ENCODE measurements around the gene ALPG.

The ALPG gene

DNA sequence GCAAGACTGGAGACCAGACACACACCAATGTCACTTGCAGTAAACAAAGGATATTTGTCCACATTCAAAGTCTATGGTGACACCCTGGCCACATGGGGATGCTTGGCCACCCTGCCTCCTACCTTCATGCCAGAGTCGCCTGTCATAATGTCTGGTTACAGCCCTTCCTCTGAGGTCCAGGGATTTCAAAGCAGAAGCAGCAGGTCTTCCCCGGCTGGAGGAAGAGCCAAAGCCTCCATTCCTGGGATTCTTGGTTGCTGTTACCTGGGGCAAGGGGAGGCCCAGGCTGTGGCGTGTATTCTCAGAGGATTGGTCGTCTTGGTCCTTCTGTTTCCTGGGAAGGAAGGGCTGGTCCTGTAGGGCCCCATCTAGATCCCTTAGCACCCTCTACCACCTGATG, 30.4 kb upstream of the ALPG start:
- Histone ChIP-seq H3K18ac (ENCODE audit: low read length) (no peak overlapping the region), H2AK5ac (ENCODE audit: low read length) (no peak overlapping the region), H3K27ac (ENCODE audit: low read depth, low read length) (no peak overlapping the region), H3K27me3 (ENCODE audit: insufficient read depth, low read length) (no peaks in the 10 kb centered on the region), H3K79me2 (ENCODE audit: control insufficient read depth, insufficient read depth, low read length, poor library complexity) (no peaks in the 10 kb centered on the region), H3K79me1 (ENCODE audit: low read length) (peaks cover 8% of the 10 kb centered on the region), H3K14ac (ENCODE audit: low read length) (no peak overlapping the region), H3K9me3 (ENCODE audit: insufficient read depth, low read depth, low read length) (no peaks in the 10 kb centered on the region), H4K8ac (ENCODE audit: low read depth, low read length) (no peak overlapping the region), H2BK12ac (ENCODE audit: low read length) (no peak overlapping the region), H2BK120ac (ENCODE audit: insufficient read depth, low read length, poor library complexity) (peak overlapping the region; percentile 65), H3K4ac (ENCODE audit: low read depth, low read length) (no peak overlapping the region), H3K4me3 (ENCODE audit: low read depth, low read length) (no peak overlapping the region), H3K4me2 (ENCODE audit: low read length) (no peak overlapping the region), H2AFZ (ENCODE audit: insufficient read depth, low read length, poor library complexity) (no peak overlapping the region), H4K91ac (ENCODE audit: low read depth, low read length) (no peak overlapping the region), H3K4me1 (ENCODE audit: control insufficient read depth in 1 of 2, insufficient read depth in 2 of 2, low read length in 2 of 2) (peaks cover 19% of the 10 kb centered on the region in 2 experiments), H3K23ac (ENCODE audit: low read length) (no peak overlapping the region), H3K9ac (ENCODE audit: low read length) (no peak overlapping the region), H4K12ac (ENCODE audit: low read depth, low read length) (no peak overlapping the region), H2BK5ac (ENCODE audit: low read depth, low read length, poor library complexity) (peak overlapping the region; percentile 29), H3K36me3 (ENCODE audit: control insufficient read depth in 1 of 2, insufficient read depth in 2 of 2, low read length in 2 of 2) (peaks cover 0 to 2% of the 10 kb centered on the region in 2 experiments)
- WGBS (ENCODE audit: extremely low coverage, insufficient coverage, insufficient read length), result no CpG with 5 or more reads among the region's 4 CpGs
- peak; percentile 76 to 85 for DNase-seq

DNA sequence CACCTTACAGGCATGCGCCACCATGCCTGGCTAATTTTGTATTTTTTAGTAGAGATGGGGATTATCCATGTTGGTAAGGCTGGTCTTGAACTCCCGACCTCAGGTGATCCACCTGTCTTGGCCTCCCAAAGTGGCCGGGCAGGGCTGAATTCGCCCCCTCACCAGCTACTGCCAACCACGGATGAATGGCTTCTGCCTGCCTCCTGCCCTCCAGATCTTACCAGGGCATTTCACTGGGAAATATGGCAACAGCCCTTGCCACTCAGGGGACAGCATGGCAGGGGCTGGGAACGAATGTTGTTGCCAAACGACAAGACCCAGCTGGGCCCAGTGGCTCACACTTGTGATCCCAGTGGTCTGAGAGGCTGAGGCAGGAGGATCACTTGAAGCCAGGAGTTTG, 29.9 kb upstream of the ALPG start:
- no peaks in the 10 kb centered on the region for H3K27me3 ChIP-seq (ENCODE audit: insufficient read depth, low read length)
- no peak overlapping the region for H4K12ac ChIP-seq (ENCODE audit: low read depth, low read length)
- no peak overlapping the region for H3K4me2 ChIP-seq (ENCODE audit: low read length)
- no peak overlapping the region for H2AFZ ChIP-seq (ENCODE audit: insufficient read depth, low read length, poor library complexity)
- H3K27ac ChIP-seq (ENCODE audit: low read depth, low read length), result no peak overlapping the region
- peak overlapping the region; percentile 65 for H2BK120ac ChIP-seq (ENCODE audit: insufficient read depth, low read length, poor library complexity)
- H4K91ac ChIP-seq (ENCODE audit: low read depth, low read length), result peak overlapping the region; percentile 22
- H3K4ac ChIP-seq (ENCODE audit: low read depth, low read length), result no peak overlapping the region
- H3K9me3 ChIP-seq (ENCODE audit: insufficient read depth, low read depth, low read length), result no peaks in the 10 kb centered on the region
- peaks cover 0 to 2% of the 10 kb centered on the region in 2 experiments for H3K36me3 ChIP-seq (ENCODE audit: control insufficient read depth in 1 of 2, insufficient read depth in 2 of 2, low read length in 2 of 2)
- WGBS (ENCODE audit: extremely low coverage, insufficient coverage, insufficient read length), result no CpG with 5 or more reads among the region's 7 CpGs
- no peak overlapping the region for H3K23ac ChIP-seq (ENCODE audit: low read length)
- H3K14ac ChIP-seq (ENCODE audit: low read length), result peak overlapping the region; percentile 3
- no peak for DNase-seq
- no peak overlapping the region for H2BK12ac ChIP-seq (ENCODE audit: low read length)
- H2BK5ac ChIP-seq (ENCODE audit: low read depth, low read length, poor library complexity), result peak overlapping the region; percentile 29
- no peak overlapping the region for H3K9ac ChIP-seq (ENCODE audit: low read length)
- no peak overlapping the region for H4K8ac ChIP-seq (ENCODE audit: low read depth, low read length)
- H3K4me1 ChIP-seq (ENCODE audit: control insufficient read depth in 1 of 2, insufficient read depth in 2 of 2, low read length in 2 of 2), result peaks cover 19% of the 10 kb centered on the region in 2 experiments
- no peaks in the 10 kb centered on the region for H3K79me2 ChIP-seq (ENCODE audit: control insufficient read depth, insufficient read depth, low read length, poor library complexity)
- no peak overlapping the region for H2AK5ac ChIP-seq (ENCODE audit: low read length)
- no peak overlapping the region for H3K18ac ChIP-seq (ENCODE audit: low read length)
- H3K4me3 ChIP-seq (ENCODE audit: low read depth, low read length), result no peak overlapping the region
- peaks cover 8% of the 10 kb centered on the region for H3K79me1 ChIP-seq (ENCODE audit: low read length)

DNA sequence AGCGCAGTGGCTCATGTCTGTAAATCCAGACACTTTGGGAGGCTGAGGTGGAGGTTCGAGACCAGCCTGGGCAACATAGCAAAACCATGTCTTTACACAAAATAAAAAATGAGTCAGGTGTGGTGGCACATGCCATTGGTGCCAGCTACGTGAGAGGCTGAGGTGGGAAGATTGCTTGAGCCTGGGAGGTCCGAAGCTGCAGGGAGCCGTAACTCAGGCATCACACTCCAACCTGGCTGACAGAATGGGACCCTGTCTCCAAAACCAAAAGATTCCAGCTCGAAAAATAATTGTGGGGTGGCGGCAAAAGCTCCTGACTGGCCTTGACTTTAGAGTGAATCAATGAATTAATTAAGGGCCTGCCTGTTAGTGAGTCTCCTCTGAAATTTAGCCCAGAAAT, 29.3 kb upstream of the ALPG start:
- no peak overlapping the region for H2AFZ ChIP-seq (ENCODE audit: insufficient read depth, low read length, poor library complexity)
- H2AK5ac ChIP-seq (ENCODE audit: low read length), result peak overlapping the region; percentile 5
- H3K9me3 ChIP-seq (ENCODE audit: insufficient read depth, low read depth, low read length), result no peaks in the 10 kb centered on the region
- H3K27ac ChIP-seq (ENCODE audit: low read depth, low read length), result no peak overlapping the region
- peaks cover 19% of the 10 kb centered on the region in 2 experiments for H3K4me1 ChIP-seq (ENCODE audit: control insufficient read depth in 1 of 2, insufficient read depth in 2 of 2, low read length in 2 of 2)
- no peaks in the 10 kb centered on the region for H3K79me2 ChIP-seq (ENCODE audit: control insufficient read depth, insufficient read depth, low read length, poor library complexity)
- no peak overlapping the region for H3K4me3 ChIP-seq (ENCODE audit: low read depth, low read length)
- H4K8ac ChIP-seq (ENCODE audit: low read depth, low read length), result no peak overlapping the region
- no peak overlapping the region for H4K91ac ChIP-seq (ENCODE audit: low read depth, low read length)
- peak overlapping the region; percentile 32 for H2BK12ac ChIP-seq (ENCODE audit: low read length)
- no peak overlapping the region for H2BK5ac ChIP-seq (ENCODE audit: low read depth, low read length, poor library complexity)
- H2BK120ac ChIP-seq (ENCODE audit: insufficient read depth, low read length, poor library complexity), result no peak overlapping the region
- no peaks in the 10 kb centered on the region for H3K27me3 ChIP-seq (ENCODE audit: insufficient read depth, low read length)
- DNase-seq, result no peak
- H4K12ac ChIP-seq (ENCODE audit: low read depth, low read length), result no peak overlapping the region
- H3K18ac ChIP-seq (ENCODE audit: low read length), result no peak overlapping the region
- H3K9ac ChIP-seq (ENCODE audit: low read length), result no peak overlapping the region
- no peak overlapping the region for H3K4ac ChIP-seq (ENCODE audit: low read depth, low read length)
- no CpG with 5 or more reads among the region's 7 CpGs for WGBS (ENCODE audit: extremely low coverage, insufficient coverage, insufficient read length)
- no peak overlapping the region for H3K14ac ChIP-seq (ENCODE audit: low read length)
- H3K79me1 ChIP-seq (ENCODE audit: low read length), result peaks cover 8% of the 10 kb centered on the region
- peaks cover 0 to 2% of the 10 kb centered on the region in 2 experiments for H3K36me3 ChIP-seq (ENCODE audit: control insufficient read depth in 1 of 2, insufficient read depth in 2 of 2, low read length in 2 of 2)
- no peak overlapping the region for H3K4me2 ChIP-seq (ENCODE audit: low read length)
- H3K23ac ChIP-seq (ENCODE audit: low read length), result no peak overlapping the region

- H2AK5ac ChIP-seq (ENCODE audit: low read length), result peak overlapping the region; percentile 5
- H3K9me3 ChIP-seq (ENCODE audit: insufficient read depth, low read depth, low read length), result no peaks in the 10 kb centered on the region
- no peak overlapping the region for H4K8ac ChIP-seq (ENCODE audit: low read depth, low read length)
- no peak overlapping the region for H3K27ac ChIP-seq (ENCODE audit: low read depth, low read length)
- H3K18ac ChIP-seq (ENCODE audit: low read length), result peak overlapping the region; percentile 33
- peak overlapping the region; percentile 68 for H3K14ac ChIP-seq (ENCODE audit: low read length)
- H4K12ac ChIP-seq (ENCODE audit: low read depth, low read length), result no peak overlapping the region
- no peak overlapping the region for H3K4ac ChIP-seq (ENCODE audit: low read depth, low read length)
- H3K9ac ChIP-seq (ENCODE audit: low read length), result no peak overlapping the region
- H3K4me3 ChIP-seq (ENCODE audit: low read depth, low read length), result no peak overlapping the region
- no peak overlapping the region for H2BK120ac ChIP-seq (ENCODE audit: insufficient read depth, low read length, poor library complexity)
- no peaks in the 10 kb centered on the region for H3K27me3 ChIP-seq (ENCODE audit: insufficient read depth, low read length)
- no peak overlapping the region for H2AFZ ChIP-seq (ENCODE audit: insufficient read depth, low read length, poor library complexity)
- H3K4me1 ChIP-seq (ENCODE audit: control insufficient read depth in 1 of 2, insufficient read depth in 2 of 2, low read length in 2 of 2), result peaks cover 19% of the 10 kb centered on the region in 2 experiments
- peak overlapping the region; percentile 73 for H4K91ac ChIP-seq (ENCODE audit: low read depth, low read length)
- peak; percentile 55 to 66 for DNase-seq
- H2BK5ac ChIP-seq (ENCODE audit: low read depth, low read length, poor library complexity), result no peak overlapping the region
- H3K4me2 ChIP-seq (ENCODE audit: low read length), result no peak overlapping the region
- H3K79me2 ChIP-seq (ENCODE audit: control insufficient read depth, insufficient read depth, low read length, poor library complexity), result no peaks in the 10 kb centered on the region
- H3K36me3 ChIP-seq (ENCODE audit: control insufficient read depth in 1 of 2, insufficient read depth in 2 of 2, low read length in 2 of 2), result peaks cover 0 to 2% of the 10 kb centered on the region in 2 experiments
- peaks cover 8% of the 10 kb centered on the region for H3K79me1 ChIP-seq (ENCODE audit: low read length)
- no CpG with 5 or more reads among the region's 17 CpGs for WGBS (ENCODE audit: extremely low coverage, insufficient coverage, insufficient read length)
- no peak overlapping the region for H3K23ac ChIP-seq (ENCODE audit: low read length)
- peak overlapping the region; percentile 45 for H2BK12ac ChIP-seq (ENCODE audit: low read length)
Measured at GRCh38 chr2:232377841-232378734, 28.6 kb upstream of the ALPG start.
